ENCODE data around the gene CD34. TPM values are rescaled to one million over a fixed set of nuclear protein-coding genes. Genes with fewer than 3 reads are reported as not detected.

The CD34 gene
- total RNA-seq, 1 donor from 2014 or later, result 1.2 TPM

DNA sequence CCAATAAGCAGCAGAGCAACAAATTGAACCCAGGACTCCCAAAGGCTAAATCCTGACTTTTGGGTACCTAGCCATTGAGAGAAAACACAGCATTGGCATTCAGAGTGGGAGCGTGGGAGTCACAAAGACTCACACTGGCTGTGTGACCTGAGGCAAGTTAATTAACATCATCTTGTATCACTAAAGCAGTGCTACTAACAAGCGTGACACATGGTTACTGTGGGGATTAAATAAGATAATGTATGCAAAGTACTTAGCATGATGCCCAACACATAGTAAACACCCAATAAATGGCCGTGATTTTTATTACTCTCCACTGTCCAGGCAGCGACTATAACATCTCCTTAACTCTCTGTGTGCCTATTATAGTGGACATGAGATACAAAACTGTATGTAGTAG is 73.3 kb downstream of the CD34 start:
- TF ChIP-seq, protein P1, sequence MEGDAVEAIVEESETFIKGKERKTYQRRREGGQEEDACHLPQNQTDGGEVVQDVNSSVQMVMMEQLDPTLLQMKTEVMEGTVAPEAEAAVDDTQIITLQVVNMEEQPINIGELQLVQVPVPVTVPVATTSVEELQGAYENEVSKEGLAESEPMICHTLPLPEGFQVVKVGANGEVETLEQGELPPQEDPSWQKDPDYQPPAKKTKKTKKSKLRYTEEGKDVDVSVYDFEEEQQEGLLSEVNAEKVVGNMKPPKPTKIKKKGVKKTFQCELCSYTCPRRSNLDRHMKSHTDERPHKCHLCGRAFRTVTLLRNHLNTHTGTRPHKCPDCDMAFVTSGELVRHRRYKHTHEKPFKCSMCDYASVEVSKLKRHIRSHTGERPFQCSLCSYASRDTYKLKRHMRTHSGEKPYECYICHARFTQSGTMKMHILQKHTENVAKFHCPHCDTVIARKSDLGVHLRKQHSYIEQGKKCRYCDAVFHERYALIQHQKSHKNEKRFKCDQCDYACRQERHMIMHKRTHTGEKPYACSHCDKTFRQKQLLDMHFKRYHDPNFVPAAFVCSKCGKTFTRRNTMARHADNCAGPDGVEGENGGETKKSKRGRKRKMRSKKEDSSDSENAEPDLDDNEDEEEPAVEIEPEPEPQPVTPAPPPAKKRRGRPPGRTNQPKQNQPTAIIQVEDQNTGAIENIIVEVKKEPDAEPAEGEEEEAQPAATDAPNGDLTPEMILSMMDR (IDR thresholded peaks at IDR 0.05; ENCODE audit: unreplicated experiment), result no peak
- H3K27me3 Mint-ChIP-seq (ENCODE audit: low read depth), result no peaks in the 10 kb centered on the region
- H3K36me3 Mint-ChIP-seq, result no peaks in the 10 kb centered on the region
- no peak overlapping the region for H3K27ac Mint-ChIP-seq
- no peaks in the 10 kb centered on the region for H3K9me3 Mint-ChIP-seq
- no peak for DNase-seq (ENCODE audit: low spot score in 2 of 2, unreplicated experiment in 2 of 2)
- H3K4me1 Mint-ChIP-seq, result no peaks in the 10 kb centered on the region
- no peak overlapping the region for H3K4me3 Mint-ChIP-seq

DNA sequence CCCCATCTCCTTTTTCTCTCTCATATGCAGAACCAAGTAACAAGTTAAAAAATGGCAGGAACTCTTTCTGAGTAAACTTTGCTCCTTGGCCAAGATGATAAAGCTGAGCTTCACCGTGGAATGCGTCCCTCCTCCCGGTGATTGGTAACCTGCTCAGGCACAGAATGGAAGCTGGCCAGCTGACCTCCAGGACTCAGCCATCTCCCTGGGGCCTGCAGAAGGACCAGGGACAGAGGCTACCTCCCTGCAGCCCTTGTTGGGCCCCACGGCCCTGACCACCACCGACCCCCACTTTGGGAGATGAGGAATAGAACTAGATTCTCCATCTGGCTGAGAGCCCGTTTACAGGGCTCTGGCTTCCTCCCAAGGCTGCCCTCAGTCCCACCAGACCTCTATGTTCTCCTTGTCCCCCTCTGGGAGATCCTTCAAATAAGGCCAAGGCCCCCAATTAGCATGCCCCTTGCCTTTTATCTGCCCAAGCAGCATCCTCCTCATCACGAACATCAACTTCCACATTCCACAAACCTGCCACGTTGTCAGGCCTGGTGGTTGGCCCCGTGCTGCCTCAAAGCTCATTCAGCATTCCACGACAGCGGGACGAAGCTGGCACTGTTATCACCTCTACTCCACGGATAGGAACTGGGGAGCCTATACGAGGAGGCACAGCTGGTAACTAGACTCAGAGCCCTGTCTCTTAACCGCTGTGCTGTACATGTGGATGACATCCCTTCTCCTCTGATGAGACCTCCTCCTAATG is 74.2 kb downstream of the CD34 start:
- Mint-ChIP-seq H3K4me3 (no peak overlapping the region), H3K9me3 (no peaks in the 10 kb centered on the region), H3K27me3 (ENCODE audit: low read depth) (no peaks in the 10 kb centered on the region), H3K27ac (no peak overlapping the region), H3K36me3 (no peaks in the 10 kb centered on the region), H3K4me1 (no peaks in the 10 kb centered on the region)
- no peak for DNase-seq (ENCODE audit: low spot score in 2 of 2, unreplicated experiment in 2 of 2)
- TF ChIP-seq, protein P1 (IDR thresholded peaks at IDR 0.05; ENCODE audit: unreplicated experiment), result no peak

GRCh38 chr1:207835958-207836357 is 75.0 kb downstream of the CD34 start:
- Mint-ChIP-seq H3K36me3 (no peaks in the 10 kb centered on the region), H3K9me3 (no peaks in the 10 kb centered on the region), H3K27me3 (ENCODE audit: low read depth) (no peaks in the 10 kb centered on the region), H3K4me1 (no peaks in the 10 kb centered on the region), H3K27ac (no peak overlapping the region), H3K4me3 (no peak overlapping the region)
- DNase-seq (ENCODE audit: low spot score in 2 of 2, unreplicated experiment in 2 of 2), result no peak
- TF ChIP-seq, protein P1 (IDR thresholded peaks at IDR 0.05; ENCODE audit: unreplicated experiment), result no peak

- Mint-ChIP-seq H3K4me1 (no peaks in the 10 kb centered on the region), H3K4me3 (no peak overlapping the region), H3K36me3 (no peaks in the 10 kb centered on the region), H3K27me3 (ENCODE audit: low read depth) (no peaks in the 10 kb centered on the region), H3K9me3 (no peaks in the 10 kb centered on the region), H3K27ac (no peak overlapping the region)
- TF ChIP-seq, protein P1 (IDR thresholded peaks at IDR 0.05; ENCODE audit: unreplicated experiment), result no peak
- no peak for DNase-seq (ENCODE audit: low spot score in 2 of 2, unreplicated experiment in 2 of 2)
These were observed 76.8 kb downstream of the CD34 start for GRCh38 chr1:207833956-207834660.

- no peak overlapping the region for H3K4me3 Mint-ChIP-seq
- no peaks in the 10 kb centered on the region for H3K4me1 Mint-ChIP-seq
- TF ChIP-seq, protein P1 (IDR thresholded peaks at IDR 0.05; ENCODE audit: unreplicated experiment), result no peak
- no peaks in the 10 kb centered on the region for H3K27me3 Mint-ChIP-seq (ENCODE audit: low read depth)
- H3K27ac Mint-ChIP-seq, result no peak overlapping the region
- H3K9me3 Mint-ChIP-seq, result no peaks in the 10 kb centered on the region
- no peak for DNase-seq (ENCODE audit: low spot score in 2 of 2, unreplicated experiment in 2 of 2)
- no peaks in the 10 kb centered on the region for H3K36me3 Mint-ChIP-seq
These were observed 77.5 kb downstream of the CD34 start for GRCh38 chr1:207833381-207833780.

Measured in mesothelial cell of epicardium (in vitro differentiated cells).